Activated T-helper 17 cell treated with anti-CD3 and anti-CD28 coated beads, Interleukin-2, amount 50 U/mL, for 72 hours (primary cell): ENCODE measurements around the gene DHRS7. TPM values are rescaled to one million over a fixed set of nuclear protein-coding genes. Genes with fewer than 3 reads are reported as not detected.

Source experiments
- ATAC-seq: fragments of 150-1000 bp; cut with Tn5 transposase; replicated peaks from 2 replicates; pipeline ENCODE4 v1.10.0; 2021; ENCODE audit warnings: mild to moderate bottlenecking, moderate library complexity
- H3K27ac Mint-ChIP-seq: one replicate; pipeline ENCODE4 v1.8.0; 2022; ENCODE audit warnings: mixed read lengths
- H3K27me3 Mint-ChIP-seq: one replicate; pipeline ENCODE4 v1.8.0; 2022; ENCODE audit warnings: mixed read lengths
- H3K36me3 Mint-ChIP-seq: one replicate; pipeline ENCODE4 v1.8.0; 2022; ENCODE audit warnings: low read depth, mild to moderate bottlenecking, mixed read lengths
- H3K4me1 Mint-ChIP-seq: one replicate; pipeline ENCODE4 v1.8.0; 2022; ENCODE audit warnings: mixed read lengths
- H3K4me3 Mint-ChIP-seq: one replicate; pipeline ENCODE4 v1.8.0; 2022; ENCODE audit warnings: mild to moderate bottlenecking, mixed read lengths
- H3K9me3 Mint-ChIP-seq: one replicate; pipeline ENCODE4 v1.8.0; 2022; ENCODE audit warnings: mixed read lengths
- total RNA-seq, 2 donors: library from RNA; stranded (reverse); gene quantifications; one replicate each; pipeline ENCODE4 v1.2.3, GENCODE V29; 2022

DHRS7 gene
- total RNA-seq, 2 donors from 2014 or later, result 47.6 to 60.6 TPM

- Mint-ChIP-seq H3K4me3 (no peak overlapping the region), H3K27me3 (peaks cover 8% of the 10 kb centered on the region), H3K4me1 (no peaks in the 10 kb centered on the region), H3K36me3 (no peaks in the 10 kb centered on the region), H3K27ac (no peak overlapping the region), H3K9me3 (peaks cover 2% of the 10 kb centered on the region)
- peak; percentile 81 for ATAC-seq
Observed at GRCh38 chr14:60196291-60196690, 31.1 kb upstream of the DHRS7 start.

GRCh38 chr14:60195179-60195810, 30.1 kb upstream of the DHRS7 start:
- Mint-ChIP-seq H3K27ac (no peak overlapping the region), H3K9me3 (no peaks in the 10 kb centered on the region), H3K36me3 (no peaks in the 10 kb centered on the region), H3K4me3 (no peak overlapping the region), H3K27me3 (peaks cover 6% of the 10 kb centered on the region), H3K4me1 (no peaks in the 10 kb centered on the region)
- ATAC-seq, result no peak

- Mint-ChIP-seq H3K27me3 (no peaks in the 10 kb centered on the region), H3K4me1 (no peaks in the 10 kb centered on the region), H3K9me3 (no peaks in the 10 kb centered on the region), H3K36me3 (no peaks in the 10 kb centered on the region), H3K4me3 (no peak overlapping the region), H3K27ac (no peak overlapping the region)
- ATAC-seq, result no peak
Observed at GRCh38 chr14:60189923-60190840, 25.0 kb upstream of the DHRS7 start.

DNA sequence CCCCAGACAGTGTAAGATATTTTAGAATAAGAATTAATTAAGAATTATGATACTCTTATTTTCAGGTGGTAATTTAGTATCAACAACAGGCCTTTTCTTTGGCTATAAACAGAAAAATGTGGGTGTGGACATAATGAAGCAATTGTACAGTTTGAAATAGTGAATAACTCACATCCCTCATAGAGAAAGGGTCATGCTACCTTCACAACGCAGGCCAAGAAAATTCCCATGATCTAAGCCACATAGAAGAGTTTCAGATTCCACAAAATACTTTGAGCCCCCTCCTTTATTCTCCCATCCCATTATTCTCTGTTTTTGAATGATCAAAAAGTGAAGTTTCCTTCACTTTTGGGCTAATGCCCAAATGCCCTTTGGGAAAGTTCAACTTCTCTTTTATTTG, 23.5 kb upstream of the DHRS7 start:
- Mint-ChIP-seq H3K27me3 (no peaks in the 10 kb centered on the region), H3K36me3 (no peaks in the 10 kb centered on the region), H3K4me3 (no peak overlapping the region), H3K27ac (no peak overlapping the region), H3K9me3 (no peaks in the 10 kb centered on the region), H3K4me1 (peaks cover 6% of the 10 kb centered on the region)
- ATAC-seq, result no peak

DNA sequence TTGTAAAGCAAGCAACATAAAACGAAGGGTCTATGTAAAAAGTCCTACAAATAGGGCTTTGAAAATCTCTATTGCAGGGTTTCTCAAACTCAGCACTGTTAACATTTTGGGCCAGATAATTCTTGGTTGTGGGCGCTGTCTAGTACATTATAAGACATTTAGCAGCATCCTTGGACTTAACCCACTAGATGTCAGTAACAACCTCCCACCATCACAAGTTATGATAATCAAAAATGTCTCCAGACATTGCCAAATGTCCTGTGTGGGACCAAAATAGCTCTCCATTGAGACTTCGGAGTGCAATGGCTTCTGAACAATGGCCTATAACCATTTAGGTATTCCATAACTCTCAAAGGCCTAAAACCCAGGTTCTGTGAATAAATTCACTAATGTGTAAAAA, 22.9 kb upstream of the DHRS7 start:
- H3K4me1 Mint-ChIP-seq, result peaks cover 7% of the 10 kb centered on the region
- ATAC-seq, result no peak
- H3K36me3 Mint-ChIP-seq, result no peaks in the 10 kb centered on the region
- no peak overlapping the region for H3K4me3 Mint-ChIP-seq
- H3K9me3 Mint-ChIP-seq, result no peaks in the 10 kb centered on the region
- H3K27me3 Mint-ChIP-seq, result no peaks in the 10 kb centered on the region
- no peak overlapping the region for H3K27ac Mint-ChIP-seq

GRCh38 chr14:60184905-60185555, 19.8 kb upstream of the DHRS7 start:
- H3K27ac Mint-ChIP-seq, result no peak overlapping the region
- ATAC-seq, result no peak

DNA sequence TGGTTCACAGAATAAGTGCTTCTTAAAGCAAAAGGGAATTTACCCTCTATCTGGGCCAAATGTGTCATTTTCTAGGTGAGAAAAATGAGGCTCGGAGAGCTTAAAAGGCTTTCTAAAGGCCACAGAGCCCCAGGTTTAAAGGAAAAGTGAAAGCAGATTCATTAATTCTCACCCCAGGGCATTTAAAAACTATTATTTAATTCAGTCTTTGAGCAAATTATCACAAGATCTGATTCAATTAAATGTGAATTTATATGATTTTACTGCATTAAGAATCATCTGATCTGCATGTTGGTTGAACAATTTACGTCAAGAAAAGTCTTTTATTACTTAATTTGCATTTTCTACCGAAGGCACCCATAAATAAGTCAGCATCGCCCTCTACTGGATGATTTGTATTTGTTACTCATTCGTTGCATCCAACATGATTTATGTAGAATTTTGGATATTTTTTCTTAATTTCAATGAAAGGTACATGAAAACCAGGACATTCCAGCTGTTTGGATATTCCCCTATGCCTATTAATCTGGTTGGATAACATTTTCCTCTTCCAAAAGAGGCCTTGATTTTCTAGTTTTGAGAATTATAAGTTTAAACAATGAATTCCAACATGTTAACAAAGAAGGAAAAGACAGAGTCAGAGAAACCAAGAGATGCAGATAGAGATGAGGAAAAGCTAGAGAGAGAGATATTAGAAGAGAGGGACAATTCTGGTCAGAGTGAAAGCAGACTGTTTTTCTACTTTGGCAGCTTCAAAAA, 19.1 kb upstream of the DHRS7 start:
- ATAC-seq, result peak; percentile 81
- peak overlapping the region; percentile 91 for H3K27ac Mint-ChIP-seq
- H3K4me3 Mint-ChIP-seq, result peak overlapping the region; percentile 85
- H3K36me3 Mint-ChIP-seq, result no peaks in the 10 kb centered on the region
- H3K9me3 Mint-ChIP-seq, result no peaks in the 10 kb centered on the region
- H3K4me1 Mint-ChIP-seq, result peaks cover 7% of the 10 kb centered on the region
- no peaks in the 10 kb centered on the region for H3K27me3 Mint-ChIP-seq

More at GRCh38 chr14:60184905-60185555, 19.8 kb upstream of the DHRS7 start:
- Mint-ChIP-seq H3K4me1 (peaks cover 7% of the 10 kb centered on the region), H3K27me3 (no peaks in the 10 kb centered on the region), H3K4me3 (peak overlapping the region; percentile 85), H3K36me3 (no peaks in the 10 kb centered on the region), H3K9me3 (no peaks in the 10 kb centered on the region)

- H3K27me3 Mint-ChIP-seq, result no peaks in the 10 kb centered on the region
- H3K27ac Mint-ChIP-seq, result peak overlapping the region; percentile 91
- H3K9me3 Mint-ChIP-seq, result no peaks in the 10 kb centered on the region
- peak overlapping the region; percentile 85 for H3K4me3 Mint-ChIP-seq
- H3K4me1 Mint-ChIP-seq, result peaks cover 7% of the 10 kb centered on the region
- peak; percentile 84 for ATAC-seq
- H3K36me3 Mint-ChIP-seq, result no peaks in the 10 kb centered on the region
Observed at GRCh38 chr14:60183741-60184140, 18.5 kb upstream of the DHRS7 start.

GRCh38 chr14:60183138-60183537, 17.9 kb upstream of the DHRS7 start:
- Mint-ChIP-seq H3K36me3 (no peaks in the 10 kb centered on the region), H3K4me1 (peaks cover 7% of the 10 kb centered on the region), H3K9me3 (no peaks in the 10 kb centered on the region), H3K27ac (peak overlapping the region; percentile 91), H3K4me3 (peak overlapping the region; percentile 85), H3K27me3 (no peaks in the 10 kb centered on the region)
- ATAC-seq, result no peak

DNA sequence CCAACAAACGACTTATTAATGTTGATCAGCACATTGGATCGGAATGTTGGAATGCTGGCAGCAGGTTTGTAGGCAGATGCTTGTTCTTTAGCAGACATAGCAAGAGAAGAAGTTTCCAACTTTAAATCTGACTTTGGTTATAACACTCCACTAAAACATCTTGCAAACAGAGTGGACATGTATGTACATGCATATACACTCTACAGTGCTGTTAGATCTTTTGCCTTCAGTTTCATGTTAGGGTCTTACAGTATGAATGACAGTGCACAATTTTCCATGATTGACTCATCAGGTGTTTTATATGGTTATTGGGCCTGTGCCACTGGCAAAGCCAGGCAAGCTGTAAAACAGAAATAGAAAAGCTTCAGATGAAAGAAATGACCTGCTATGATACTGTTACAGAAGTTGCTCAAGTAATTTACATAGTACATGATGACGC, 14.3 kb upstream of the DHRS7 start:
- Mint-ChIP-seq H3K4me1 (peaks cover 5% of the 10 kb centered on the region), H3K27me3 (peaks cover 5% of the 10 kb centered on the region), H3K4me3 (no peak overlapping the region), H3K27ac (no peak overlapping the region), H3K9me3 (no peaks in the 10 kb centered on the region), H3K36me3 (no peaks in the 10 kb centered on the region)
- no peak for ATAC-seq

DNA sequence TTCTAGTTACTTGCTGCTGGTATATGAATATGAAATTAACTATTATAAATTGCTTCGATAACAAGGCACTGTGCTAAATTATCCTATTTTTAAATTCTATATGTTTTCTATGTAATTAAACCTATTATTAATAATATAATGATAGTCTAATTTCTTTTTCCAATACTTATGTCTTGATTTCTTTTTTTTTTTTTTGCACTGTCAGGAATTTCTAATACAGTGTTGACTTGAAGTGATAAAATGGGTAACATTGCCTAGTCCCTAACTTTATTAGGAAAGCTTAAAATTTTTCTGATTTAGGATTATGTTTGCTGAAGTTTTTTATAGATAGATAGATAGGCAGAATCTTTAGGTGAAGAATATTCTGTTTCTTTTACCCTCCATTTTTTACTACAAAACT, 13.6 kb upstream of the DHRS7 start:
- Mint-ChIP-seq H3K4me1 (peaks cover 3% of the 10 kb centered on the region), H3K36me3 (no peaks in the 10 kb centered on the region), H3K4me3 (no peak overlapping the region), H3K9me3 (no peaks in the 10 kb centered on the region), H3K27me3 (peaks cover 5% of the 10 kb centered on the region), H3K27ac (no peak overlapping the region)
- no peak for ATAC-seq

- no peak for ATAC-seq
- H3K27ac Mint-ChIP-seq, result no peak overlapping the region
- peaks cover 5% of the 10 kb centered on the region for H3K27me3 Mint-ChIP-seq
- H3K4me3 Mint-ChIP-seq, result no peak overlapping the region
- H3K36me3 Mint-ChIP-seq, result no peaks in the 10 kb centered on the region
- no peaks in the 10 kb centered on the region for H3K4me1 Mint-ChIP-seq
- no peaks in the 10 kb centered on the region for H3K9me3 Mint-ChIP-seq
Observed at GRCh38 chr14:60178164-60178563, 13.0 kb upstream of the DHRS7 start.

DNA sequence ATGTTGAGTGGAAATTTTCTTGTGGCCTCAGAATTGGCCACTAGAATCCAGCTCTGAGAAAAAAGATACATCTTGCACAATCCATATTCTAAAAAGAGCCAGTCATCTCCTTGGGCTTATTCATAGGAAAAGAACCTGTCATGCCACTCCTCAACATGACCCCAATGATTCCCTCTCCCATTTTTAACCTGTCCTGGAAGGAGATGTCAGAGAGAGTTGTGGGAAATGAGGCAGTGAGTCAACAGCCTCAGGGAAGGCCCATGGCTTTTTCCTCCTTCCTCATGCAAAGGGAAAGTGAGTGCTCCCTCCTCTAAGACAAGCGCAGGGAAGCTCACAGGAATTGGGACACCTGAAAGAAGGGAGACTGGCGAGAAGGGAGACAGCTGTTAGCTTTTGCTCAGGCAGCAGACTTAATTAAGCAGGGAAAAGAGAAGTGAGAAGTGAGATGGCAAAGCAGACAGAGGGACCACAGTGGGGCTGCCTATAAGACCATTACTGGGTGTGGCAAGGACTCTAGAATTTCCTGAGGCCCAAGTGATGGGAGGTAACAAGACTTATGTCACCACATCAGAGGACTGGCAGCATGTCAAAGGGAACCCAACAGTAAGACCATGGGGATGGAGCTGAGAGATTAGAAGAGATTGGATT, 10.2 kb upstream of the DHRS7 start:
- Mint-ChIP-seq H3K27me3 (peaks cover 5% of the 10 kb centered on the region), H3K27ac (no peak overlapping the region), H3K4me1 (no peaks in the 10 kb centered on the region), H3K36me3 (no peaks in the 10 kb centered on the region), H3K4me3 (no peak overlapping the region), H3K9me3 (no peaks in the 10 kb centered on the region)
- ATAC-seq, result no peak
